Umbilical cord (tissue), 2 donors: ENCODE measurements around the gene NT5C1B. TPM values are rescaled to one million over a fixed set of nuclear protein-coding genes. Genes with fewer than 3 reads are reported as not detected.
A peak's percentile ranks its signal among the peaks of the same experiment; 100 is the strongest.

Experiments
- DNase-seq: peaks from one replicate; pipeline ENCODE4 v3.0.0-alpha.2; 2015; ENCODE audit warnings: low spot score
- total RNA-seq: library from RNA; depleted of rRNA; stranded (reverse); fragments of >200 nt; gene quantifications from one replicate; pipeline ENCODE4 v1.2.3, GENCODE V29; 2014; ENCODE audit warnings: low replicate concordance; ENCODE audit not compliant: insufficient read depth

Gene NT5C1B
- total RNA-seq, 1 donor from 2014 or later = 4.3 TPM

DNA sequence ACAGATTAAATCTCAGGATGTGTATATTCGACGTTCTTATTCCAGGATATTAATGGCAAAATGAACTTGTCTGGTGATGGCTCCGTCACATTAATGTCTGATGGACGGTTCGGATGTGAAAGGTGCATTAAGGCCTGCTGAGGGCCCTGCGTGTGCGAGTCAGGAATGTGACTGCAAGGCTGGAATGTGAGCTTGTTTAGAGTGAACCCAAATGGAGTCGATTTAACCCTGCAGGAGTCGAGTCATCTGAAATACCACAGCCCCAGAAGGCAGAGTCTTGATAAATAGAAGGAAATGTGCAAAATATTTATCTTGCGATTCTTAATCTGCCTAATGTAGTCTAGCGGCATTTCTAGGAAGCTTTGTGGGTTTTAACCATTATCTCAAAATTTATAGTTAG is 73.3 kb downstream of the NT5C1B start:
- peak; percentile 81 for DNase-seq

GRCh38 chr2:18514526-18515461 is 74.6 kb downstream of the NT5C1B start:
- DNase-seq = peak; percentile 70

Other genes with a start within 250 kb of the NT5C1B start
- gene RDH14, start 28.9 kb downstream of the NT5C1B start, total RNA-seq = 50.1 TPM